ENCODE data around the gene NMNAT1.
"Not testable (repeated sequence)": the region's sequence is repeated elsewhere in the genome, so short reads cannot be mapped to it uniquely, and the experiment has no call there.

Gene NMNAT1

DNA sequence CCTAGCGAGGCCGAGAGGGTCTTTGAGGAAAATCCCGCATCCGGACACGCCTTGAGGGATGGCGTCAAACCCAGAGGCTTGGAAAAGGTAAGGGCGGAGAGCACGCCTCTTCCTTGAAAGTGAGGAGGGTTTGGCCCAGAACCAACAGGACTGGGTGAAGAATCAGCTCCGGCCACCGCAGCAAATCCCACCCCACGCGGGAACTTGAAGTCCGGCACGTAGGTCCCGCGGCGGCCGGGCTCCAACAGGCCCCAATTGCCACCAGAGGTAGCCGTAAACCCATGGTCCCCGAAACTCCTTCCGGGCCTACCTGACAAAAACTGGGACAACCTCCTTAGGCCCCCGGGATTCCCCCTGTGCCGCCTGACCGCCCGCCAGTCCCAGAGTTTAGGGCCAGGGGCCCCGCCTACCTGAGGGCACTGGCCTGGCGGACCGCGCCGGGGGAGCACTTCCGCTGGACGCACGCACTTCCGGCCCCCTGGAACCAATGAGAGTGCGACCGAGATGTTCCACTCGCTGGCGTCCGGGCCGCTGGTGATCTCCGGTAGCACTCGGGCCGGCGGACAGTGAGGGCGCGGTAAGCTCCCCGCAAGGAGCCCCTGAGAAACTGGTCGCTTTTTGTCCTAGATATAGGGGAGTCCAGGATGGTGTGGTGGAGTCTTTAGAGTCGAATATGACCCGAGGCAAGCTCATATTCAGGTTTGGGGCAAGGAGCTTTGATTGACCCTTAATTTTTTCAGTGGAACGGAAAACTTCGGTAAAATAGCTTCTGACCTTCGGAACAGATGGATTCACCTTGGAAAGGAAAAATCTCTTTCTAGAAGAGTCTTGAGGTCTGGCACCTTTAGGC, at the start of gene NMNAT1, which contains the start of gene LZIC:
TSS of gene NMNAT1 (plus strand) at position 537 of the 850 bp plus-strand sequence. CDS start 28,599 bp downstream, outside the sequence.
TSS of gene LZIC (minus strand) at position 453 of the 850 bp plus-strand sequence. CDS start 6,772 bp downstream, outside the sequence.
- DNase-seq: peak; percentile 66

DNA sequence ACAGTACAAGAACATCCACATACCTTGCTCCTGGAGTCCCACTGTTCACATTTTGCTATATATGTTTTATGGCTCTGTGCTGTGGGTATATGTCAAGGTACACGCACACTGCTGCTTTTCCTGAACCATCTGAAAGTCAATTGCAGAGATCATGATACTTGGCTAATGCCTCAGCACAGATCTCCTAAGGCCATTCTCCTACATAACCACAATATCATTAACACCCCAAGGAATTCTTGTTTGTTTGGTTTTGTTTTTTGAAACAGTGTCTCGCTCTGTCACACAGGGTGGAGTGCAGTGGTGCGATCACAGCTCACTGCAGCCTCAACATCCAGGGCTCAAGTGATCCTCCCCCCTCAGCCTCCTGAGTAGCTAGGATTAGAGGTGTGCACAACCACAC, 49.2 kb upstream of the NMNAT1 start:
- no peak for DNase-seq

DNA sequence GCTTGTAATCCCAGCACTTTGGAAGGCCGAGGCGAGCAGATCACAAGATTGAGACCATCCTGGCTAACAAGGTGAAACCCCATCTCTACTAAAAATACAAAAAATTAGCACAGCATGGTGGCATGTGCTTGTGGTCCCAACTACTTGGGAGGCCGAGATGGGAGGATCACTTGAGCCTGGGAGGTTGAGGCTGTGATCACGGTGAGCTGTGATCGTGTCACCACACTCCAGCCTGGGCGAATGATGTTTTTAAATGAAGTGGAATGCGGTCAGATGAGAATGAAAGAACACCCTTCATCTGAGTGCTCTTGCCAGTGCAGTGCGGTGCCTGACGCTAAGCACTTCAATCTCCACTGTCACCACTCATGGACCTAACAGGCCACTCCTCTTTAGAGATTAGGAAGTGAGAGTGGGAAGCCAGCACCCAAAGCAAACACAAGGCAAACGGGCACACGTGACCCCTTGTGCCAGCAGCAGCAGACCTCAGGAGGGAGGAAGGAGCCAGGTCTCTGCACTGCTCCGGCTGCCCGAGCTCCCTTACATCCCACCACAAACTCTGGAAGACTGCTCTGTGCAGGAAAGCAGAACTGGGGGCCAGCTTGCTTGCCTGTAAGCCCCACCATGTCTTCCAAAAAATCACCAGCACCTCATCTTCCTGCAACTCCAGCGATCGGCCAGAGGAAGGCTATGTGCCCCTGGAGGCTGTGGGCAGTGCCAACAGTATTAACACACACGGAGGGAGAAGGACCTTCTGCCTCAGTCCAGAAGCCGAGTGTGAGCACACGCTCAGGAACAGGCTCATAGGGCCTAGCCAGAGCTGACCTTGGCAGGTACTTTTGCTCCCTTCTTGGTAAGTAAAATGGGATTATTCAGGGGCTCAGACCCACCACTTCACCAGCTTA, 42.9 kb upstream of the NMNAT1 start:
- peak; percentile 37 for DNase-seq

DNA sequence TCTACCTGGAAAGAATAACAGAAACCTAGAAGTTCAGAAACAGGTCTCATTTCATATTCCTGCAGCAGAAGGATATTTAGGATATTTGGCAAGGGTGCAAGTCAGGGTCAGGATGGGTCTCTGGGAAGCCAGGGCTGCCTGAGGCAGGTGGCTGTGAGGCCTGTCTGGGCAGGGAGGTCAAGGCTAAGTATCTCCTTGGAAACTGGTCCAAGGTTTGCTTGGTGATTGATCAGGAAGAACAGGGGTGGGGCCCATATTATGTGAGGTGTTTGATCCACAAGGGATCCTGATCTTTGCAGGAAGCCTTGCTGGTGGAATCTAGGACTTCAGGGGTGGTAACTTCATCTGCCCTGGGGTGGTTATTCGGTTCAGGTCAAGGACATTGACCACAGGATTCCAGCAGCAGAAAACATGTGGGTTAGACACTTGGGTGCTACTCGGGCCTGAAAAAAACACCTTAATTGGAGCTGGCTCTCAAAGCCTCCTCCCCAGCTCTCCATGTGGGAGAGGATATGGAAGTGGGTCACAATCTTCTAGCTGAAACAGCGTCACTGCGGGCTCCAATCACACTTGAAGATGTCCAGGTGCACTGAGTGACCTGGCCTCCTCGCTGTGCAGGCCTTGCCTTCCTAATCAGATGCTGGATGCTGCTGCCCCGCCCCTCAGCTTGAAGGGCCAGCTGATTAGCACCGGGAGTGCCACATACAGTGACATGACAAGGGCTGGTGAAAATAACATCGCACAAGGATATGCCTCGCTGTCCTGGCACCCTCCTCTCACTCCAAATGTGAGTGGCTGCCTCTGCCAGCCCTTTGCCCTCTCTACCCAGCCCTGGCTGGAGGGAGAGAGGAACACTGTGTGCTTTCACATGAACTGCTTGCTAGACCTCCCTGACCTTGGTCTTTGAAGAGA, 41.9 kb upstream of the NMNAT1 start:
- no peak for DNase-seq

DNA sequence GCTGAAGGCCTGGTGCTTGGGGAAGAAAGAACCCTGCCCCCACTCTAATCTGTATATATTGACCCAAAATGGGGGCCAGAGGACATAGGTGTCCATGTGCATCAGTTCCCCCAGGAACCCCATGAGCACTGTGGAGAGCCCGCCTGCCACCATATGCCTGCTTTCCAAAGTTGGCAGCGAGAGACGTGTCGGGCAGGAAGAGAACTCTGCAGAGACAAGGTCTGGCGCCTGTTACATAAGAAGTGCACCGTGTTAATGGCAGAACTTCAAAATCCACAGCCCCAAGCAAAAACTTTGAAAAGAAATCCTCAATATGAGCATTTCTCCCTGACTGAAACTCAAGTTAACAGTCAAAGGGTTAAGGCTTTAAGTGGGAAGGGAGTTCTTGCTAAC, 41.2 kb upstream of the NMNAT1 start:
- DNase-seq: no peak

DNA sequence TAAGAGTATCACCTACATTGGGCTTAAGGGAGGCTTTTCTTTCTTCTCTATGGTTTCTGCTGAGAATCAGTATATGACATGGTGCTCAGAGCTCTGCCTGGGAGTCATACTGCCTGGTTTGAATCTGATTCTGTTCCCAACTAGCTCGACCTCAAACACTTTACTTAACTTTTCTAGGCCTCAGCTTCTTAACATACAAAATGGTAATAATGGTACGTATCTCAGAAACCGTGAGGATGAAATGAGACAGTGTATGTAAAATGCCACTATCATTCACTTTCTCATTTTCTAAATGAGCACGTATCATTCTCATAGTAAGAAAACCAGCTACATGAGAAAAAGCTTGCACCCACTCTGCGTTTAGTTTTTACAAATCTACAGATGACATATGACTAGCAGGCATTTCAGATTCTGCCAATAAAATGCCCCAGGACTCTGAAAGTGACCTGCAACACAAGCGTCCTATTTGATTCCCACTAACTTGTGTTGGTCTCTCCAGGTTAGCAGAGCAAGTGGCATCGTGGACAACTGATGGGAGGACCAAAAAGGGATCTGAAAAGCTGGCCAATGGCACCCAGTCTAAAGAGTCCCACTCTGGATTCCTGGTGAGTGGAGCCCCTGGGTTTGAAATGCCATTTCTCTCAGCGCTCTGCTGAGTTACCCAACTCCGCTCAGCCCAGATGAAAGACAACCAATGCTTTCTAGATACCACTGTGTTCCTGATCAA, 39.3 kb upstream of the NMNAT1 start:
- no peak for DNase-seq

DNA sequence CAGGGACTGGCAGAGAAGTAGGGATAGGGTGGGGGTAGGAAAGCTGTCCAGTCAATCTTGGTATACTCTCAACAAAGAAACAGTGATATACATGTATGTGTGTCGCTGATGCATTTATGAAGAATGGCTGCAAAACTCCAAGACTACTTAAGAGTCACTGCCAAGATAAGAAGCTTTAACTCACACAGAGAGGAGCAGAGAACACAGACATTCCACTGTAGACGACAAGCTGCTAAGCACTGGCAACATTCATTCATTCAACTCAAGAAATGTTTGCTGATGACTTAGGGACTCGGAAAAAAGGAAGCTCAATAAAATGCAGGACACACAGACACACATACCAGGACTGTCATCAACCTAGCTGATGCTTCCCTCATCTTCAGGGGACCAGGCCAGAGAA, 38.7 kb upstream of the NMNAT1 start:
- DNase-seq: no peak

DNA sequence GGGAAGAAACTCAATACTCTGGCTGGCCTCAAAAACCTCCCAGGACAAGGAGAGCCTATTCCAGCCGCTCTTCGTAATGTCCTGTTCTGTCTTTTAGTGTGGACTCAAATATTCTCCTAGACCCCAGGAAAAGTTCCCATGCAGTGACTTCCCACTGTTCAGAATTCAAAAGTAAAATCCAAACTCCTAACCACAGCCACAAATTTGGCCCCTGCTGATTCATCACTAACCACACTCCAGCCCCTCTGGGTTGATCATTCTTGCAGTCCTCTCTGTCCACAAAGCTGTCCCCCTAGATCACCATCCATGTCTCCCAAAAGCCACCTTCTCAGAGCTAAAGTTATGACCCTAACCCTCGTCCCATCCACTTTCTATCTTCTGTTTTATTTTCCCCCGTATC, 38.3 kb upstream of the NMNAT1 start:
- DNase-seq: no peak

DNA sequence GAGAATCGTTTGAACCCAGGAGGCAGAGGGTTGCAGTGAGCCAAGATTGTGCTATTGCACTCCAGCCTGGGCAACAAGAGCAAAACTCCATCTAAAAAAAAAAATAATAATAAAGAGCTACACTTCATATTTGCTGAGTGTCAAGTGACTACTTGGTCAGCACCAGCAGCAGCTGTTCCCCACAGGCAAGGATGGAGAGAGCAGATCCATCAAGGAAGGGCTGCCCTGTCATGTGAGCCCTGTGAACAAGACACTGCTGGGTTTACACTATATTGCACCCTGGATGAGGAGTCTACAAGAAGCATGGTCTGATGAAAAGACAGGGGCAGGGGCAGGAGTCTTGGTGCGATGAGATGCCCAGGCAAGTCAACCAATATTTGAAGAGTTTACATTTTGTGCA, 36.8 kb upstream of the NMNAT1 start:
- no peak for DNase-seq

DNA sequence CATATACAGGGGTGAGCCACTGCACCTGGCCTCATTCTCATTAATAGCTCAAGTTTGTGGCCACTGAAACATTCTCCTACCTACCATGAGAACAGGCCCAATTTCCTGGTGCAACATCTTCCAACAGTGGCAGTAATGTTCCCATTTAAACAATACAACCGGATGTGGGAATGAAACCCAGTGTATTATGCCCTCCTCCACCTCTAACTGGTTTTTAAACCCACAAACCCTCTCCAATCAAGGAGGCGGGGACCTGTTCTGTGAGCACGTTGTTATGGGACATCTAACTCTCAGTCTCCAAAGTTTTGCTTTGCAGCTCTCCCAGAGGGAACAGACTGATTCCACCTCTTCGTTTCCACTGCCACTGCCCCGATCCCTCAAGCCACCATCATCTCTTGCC, 35.8 kb upstream of the NMNAT1 start:
- DNase-seq: no peak

DNA sequence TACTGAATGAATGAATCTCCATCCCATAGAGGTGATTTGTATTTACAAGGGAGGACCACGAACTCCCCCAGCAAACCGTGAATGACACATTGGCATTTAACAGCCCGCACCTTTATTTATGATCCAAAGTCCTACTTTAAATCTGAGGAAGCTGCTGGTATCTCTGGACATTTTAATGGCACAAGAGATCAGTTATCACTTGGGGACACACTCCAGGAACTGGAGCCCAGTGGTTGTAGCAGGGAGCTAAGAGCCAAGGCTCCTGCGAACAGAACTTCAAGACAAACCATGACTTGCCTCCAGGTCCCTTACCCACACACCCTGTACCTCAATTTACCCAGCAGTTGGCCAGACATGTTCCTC, 34.4 kb upstream of the NMNAT1 start:
- DNase-seq: no peak

DNA sequence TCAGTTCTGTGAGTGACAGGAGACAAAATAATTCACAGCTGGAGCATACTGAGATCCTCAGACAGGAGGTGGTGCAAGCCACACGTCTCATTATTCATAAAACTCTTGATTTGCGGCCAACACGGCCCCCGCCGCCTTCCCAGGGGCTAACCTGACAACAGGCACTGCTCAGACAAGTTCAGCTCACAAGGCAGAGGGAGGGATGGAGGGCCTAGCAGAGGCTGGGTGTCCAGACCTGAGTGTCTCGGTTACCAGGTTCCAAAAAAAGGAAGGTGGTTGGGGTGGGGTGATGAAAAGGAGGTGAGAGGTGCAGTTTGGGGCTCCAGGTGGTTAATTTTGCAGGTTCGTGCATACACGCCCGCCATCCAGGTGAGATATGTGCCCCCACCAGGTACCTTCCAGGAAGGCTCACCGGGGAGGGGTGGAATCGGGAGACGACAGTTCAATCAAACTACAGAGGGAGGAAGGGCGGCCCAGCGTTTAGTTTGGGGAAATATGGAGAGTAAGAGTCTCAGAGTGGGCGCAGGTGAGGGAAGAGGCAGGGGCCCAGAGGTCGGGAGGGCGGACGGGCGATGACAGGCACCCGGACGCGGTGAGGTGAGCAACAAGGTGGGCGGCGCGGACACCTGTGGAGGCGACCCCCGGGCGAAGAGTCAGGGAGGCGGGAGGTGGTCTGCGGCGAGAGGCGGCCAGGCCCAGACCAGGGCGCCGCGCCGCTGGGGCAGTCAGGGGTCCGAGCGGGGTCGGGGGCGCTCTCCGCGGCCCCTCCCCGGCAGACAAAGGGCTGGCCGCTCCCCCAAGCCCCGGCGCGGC, 33.8 kb upstream of the NMNAT1 start:
- DNase-seq: no peak

DNA sequence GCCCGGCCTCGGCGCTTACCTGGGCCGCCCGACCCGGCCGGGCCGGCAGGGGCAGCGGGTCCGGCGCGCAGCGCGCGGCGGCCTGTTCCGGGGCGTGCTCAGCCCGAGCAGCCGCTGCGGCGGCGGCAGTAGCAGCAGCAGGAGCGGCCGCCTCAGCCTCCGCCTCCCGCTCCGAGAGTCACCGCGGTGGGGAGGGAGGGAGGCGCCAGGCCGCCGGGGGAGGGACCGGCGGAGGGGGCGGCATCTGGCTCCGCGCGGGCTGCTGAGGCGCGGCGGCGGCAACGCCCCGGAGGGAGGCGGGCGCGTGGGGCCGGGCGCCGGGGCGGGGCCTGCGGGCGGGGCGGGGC, 33.2 kb upstream of the NMNAT1 start, which contains the start of gene CTNNBIP1:
TSS of gene CTNNBIP1 (minus strand) at position 194 of the 347 bp plus-strand sequence. CDS start 38,205 bp downstream, outside the sequence.
- no peak for DNase-seq

DNA sequence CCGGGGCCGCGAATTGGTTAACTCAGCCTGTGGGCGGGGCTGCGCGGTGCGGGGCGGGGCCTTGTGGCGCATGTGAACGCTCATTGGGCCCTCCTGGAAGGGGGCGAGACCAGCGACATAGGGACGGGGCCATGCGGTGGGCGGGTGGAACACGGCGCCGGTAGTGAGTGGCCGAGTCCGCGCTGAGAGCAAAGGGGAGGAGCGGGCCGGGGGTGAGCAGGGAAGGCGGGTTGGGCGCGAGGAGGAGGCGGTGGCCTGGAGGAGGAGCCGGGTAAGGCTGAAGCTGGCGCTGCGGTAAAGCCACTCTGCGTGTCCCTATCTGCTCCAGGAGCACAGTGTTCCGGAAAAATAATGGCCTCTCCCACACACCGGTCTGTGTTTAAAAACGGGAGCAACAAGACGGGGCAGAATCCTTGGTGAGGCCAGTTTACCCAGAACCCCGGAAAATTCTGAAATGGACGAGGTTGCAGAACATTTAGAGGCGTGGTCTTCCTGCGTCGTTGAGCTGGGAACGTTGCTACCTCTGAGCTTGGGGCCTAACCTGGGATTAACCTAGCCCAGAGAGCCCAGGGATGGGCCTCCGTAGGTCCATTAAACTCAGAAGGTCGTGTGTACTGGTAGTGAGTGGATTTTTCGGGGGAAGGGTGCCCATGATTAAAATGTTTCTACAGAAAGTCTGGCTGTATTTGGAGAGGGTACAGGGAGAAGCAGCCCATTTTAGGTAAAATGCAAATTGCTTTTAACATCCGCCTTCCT, 32.7 kb upstream of the NMNAT1 start:
- peak; percentile 90 for DNase-seq

DNA sequence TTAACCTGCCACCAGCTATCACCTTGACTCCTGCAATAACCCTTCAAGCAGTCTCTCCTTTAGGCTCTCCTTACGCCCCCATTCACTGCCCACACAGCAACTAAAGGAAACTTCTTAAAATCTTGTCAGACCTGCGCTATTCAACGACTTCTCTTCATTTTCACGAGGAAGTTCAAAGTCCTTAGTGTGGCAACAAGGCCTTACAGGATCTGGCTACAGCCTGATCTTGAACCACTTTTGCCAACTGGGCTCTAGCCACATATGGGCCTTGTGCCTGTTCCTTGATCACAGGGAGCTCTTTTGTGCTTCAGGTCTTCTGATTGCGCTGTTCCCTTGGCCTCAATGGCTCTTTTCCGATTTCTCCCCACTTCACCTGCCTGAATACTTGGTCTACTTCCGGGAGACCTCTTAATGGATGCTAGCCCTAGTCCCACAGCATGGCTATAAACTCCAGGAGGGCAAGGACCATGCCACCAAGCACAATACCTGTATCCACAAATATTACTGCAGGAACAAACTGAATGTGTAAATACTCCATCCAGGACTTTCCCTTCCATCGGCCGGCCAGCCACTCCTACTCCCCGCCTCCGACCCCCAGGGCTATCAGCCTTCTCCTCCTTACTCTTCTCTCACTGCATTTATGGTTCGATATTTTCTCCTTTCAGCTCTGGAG, 30.9 kb upstream of the NMNAT1 start:
- no peak for DNase-seq

DNA sequence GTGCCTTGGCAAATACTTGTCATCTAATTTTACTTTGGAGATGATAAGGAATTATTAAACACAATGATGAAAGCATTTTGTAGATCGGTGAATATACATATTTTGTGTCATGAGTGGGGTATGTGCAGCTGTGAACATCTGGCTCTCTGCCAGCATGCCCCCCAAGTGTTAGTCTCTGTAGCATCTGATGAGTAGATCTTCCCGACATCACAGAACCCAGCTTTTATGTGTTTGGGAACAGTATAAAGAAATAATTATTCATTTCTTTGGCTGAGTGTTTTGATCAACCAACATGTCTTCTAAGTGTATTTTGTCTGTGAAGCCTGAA, 28.7 kb upstream of the NMNAT1 start:
- DNase-seq: no peak

DNA sequence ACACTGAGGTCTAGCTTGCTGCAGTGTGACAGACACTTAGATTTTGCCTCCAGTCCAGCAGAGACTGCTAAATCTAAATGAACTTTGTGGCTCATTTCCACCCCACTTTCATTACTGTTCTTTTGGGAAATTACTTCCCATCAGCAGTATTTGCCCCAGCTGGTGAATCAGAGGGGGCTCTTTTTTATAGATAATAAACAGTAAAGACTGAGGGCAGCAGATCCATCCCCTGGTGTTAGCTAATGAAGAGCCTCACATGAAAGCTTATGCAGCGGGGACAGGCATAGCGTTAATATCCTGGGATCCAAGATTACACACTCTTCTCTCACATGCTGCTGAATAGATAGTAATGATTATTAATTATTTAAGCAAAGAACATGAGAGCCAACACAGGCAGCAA, 26.8 kb upstream of the NMNAT1 start:
- DNase-seq: no peak

DNA sequence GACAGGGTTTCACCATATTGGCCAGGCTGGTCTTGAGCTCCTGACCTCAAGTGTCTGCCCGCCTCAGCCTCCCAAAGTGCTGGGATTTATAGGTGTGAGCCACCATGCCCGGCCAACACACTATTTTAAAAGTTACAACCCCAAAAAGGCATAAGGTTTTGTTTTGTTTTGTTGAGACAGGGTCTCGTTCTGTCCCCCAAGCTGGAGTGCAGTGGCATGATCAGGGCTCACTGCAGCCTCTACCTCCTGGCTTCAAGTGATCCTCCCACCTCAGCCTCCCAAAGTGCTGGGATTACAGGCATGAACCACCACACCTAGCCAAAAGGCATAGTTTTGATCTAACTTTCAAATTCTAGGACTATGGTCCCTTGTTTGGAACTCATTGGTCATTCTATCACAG, 25.8 kb upstream of the NMNAT1 start:
- not testable (repeated sequence) for DNase-seq

DNA sequence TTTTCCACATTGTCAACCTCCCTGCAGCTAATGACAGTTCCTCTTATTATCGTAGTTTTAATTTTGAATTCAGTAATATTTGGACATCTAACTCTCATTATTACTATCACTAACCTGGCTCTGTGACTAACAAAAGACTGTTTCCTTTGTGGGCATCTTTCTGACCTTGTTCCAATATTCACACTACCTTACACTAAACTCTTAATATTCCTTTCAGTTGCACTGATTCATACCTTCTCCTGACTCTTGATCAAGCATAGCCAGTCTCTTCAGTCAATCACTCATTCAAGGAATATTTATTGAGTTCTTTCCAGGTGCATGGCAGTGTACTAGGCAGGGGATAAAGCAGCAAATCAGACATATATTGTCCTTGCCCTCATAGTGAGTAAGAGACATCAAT, 25.4 kb upstream of the NMNAT1 start:
- no peak for DNase-seq

DNA sequence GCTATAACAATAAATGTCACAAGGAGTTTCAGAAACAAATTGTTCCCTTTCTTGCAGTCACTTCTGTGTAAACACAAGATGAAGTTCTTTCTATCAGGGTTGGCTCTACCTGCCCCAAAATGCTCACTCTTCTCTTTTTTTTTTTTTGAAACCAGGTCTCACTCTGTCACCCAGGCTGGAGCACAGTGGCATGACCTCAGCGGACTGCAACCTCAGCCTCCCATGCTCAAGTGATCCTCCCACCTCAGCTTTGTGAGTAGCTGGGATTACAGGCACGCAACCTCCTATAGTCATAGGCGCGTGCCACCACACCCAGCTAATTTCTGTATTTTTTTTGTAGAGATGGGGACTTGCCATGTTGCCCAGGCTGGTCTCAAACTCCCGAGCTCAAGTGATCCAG, 22.7 kb upstream of the NMNAT1 start:
- no peak for DNase-seq

Data from NCI-H774 (cell line).